NT2/D1 (cell line): ENCODE data around the gene C8A.

ENCODE experiments used
- SUZ12 ChIP-seq: IDR thresholded peaks from 2 replicates; pipeline ENCODE4 v1.6.1; 2011; ENCODE audit not compliant: insufficient read length, insufficient read depth; ENCODE audit errors: extremely low read depth
- YY1 ChIP-seq: IDR thresholded peaks from 2 replicates; pipeline ENCODE4 v1.6.1; 2011; ENCODE audit not compliant: insufficient read length, insufficient read depth
- ZNF274 ChIP-seq: IDR thresholded peaks from 2 replicates; pipeline ENCODE4 v1.6.1; 2011; ENCODE audit warnings: mild to moderate bottlenecking, low read depth, low read length

DNA sequence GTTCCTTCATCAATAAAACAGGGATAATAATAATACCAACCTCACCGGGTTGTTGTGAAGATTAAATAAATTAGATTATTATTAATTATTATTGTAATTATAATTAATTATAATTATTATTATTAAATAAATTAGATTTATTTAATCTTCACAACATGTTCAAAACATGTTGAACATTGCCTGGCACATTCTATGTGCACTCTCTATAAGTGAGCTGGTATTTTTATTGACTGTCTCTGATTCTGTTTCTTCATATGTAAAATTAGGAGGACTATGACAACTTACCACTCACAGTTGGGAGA lies 112.1 kb downstream of the C8A start:
- no peak for TF ChIP-seq SUZ12
- no peak for TF ChIP-seq ZNF274
- no peak for TF ChIP-seq YY1
